CD4-positive, alpha-beta T cell treated with Interleukin-15 for 4 hours (primary cell): ENCODE data around the gene TCEA3.
A peak's percentile ranks its signal among the peaks of the same experiment; 100 is the strongest.

Experiments used
- DNase-seq: peaks from one replicate; pipeline ENCODE4 v3.0.0-alpha.2; 2020; ENCODE audit warnings: low spot score

TCEA3 gene

GRCh38 chr1:23446661-23447310 is 22.2 kb upstream of the TCEA3 start:
- no peak for DNase-seq

- no peak for DNase-seq
These were observed 20.2 kb upstream of the TCEA3 start for GRCh38 chr1:23444596-23445390.

DNA sequence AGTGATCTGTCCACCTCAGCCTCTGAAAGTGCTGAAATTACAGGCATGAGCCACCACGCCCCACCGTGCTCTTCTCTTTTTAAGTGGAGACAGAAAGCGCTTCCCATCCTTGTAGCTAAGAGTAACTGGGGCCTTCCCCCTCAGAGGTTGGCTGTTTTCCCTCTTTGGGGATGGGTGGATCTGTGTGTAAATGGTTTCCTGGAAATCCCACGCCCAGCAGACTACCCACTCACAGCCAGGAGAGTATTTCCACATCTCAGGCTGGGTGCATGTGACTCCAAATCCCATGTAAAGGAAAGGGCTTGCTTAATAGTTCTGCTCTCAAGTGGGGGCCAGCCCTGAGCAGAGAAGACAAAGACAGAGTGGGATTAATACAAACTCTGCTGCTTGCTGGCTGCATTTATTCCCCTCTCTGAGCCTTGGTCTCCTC is 19.6 kb upstream of the TCEA3 start:
- DNase-seq = no peak

DNA sequence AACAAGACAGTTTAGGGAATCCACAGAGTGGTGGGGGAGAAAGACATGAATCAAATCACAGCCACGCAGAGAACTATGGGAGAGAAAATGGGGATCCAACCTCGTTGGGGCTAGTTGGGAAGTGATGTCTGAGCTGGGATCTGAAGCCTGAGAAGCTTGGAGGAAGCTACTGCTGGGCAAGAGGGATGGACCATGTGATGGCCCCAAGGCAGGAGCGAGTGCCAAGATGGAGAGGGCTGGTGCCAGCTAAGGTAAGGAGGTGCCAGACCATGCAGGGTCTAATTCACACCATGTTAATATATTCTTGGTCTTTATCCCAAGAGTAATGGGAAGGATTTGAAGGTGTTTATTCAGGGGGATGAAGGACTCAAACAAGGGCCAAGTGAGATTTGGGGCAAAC is 18.2 kb upstream of the TCEA3 start:
- no peak for DNase-seq

- no peak for DNase-seq
These were observed 17.0 kb upstream of the TCEA3 start for GRCh38 chr1:23441446-23442148.

GRCh38 chr1:23438545-23438944 is 14.0 kb upstream of the TCEA3 start:
- no peak for DNase-seq

GRCh38 chr1:23437355-23437664 is 12.8 kb upstream of the TCEA3 start:
- DNase-seq = no peak

DNA sequence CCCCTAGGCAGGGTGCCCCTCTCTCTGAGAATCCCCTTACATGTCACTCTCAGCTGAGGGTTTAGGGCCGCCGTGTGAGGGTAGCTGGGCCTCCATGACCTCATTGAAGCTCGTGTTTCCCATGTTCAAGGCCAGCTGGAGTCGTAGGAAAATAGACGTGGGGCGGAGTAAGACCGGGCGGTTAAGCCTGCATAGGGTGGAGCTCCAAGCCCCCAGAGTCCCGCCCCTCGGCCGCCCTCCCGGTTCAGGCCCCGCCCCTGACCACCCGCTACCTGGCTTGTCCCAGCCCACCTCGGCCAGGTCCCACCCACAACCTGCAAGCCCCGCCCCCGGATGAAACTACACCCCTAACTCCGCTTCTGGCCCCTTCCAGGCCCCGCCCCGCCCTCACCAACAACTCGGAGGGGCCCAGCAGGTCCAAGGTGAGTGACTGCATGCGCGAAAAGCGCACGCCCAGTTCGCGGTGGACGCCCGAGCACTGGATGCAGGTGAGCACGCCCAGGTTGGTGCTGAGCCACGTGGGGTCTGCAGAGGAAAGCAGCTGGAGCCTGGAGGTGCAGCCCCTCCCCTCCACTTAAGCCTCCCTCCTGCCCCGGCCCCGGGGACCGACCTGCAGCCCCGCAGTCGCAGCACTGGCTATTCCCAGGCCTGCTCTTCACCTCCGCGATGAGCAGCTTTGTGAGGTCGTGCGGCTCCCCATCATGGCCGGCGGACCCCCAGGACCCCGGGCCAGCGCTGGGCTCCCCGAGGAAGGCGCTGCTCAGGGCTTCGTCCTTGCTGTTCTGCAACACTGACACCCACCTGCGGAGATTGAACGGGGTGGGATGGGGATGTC is 12.2 kb upstream of the TCEA3 start:
- DNase-seq = peak; percentile 34

- DNase-seq = no peak
These were observed 9.8 kb upstream of the TCEA3 start for GRCh38 chr1:23434260-23434775.

- no peak for DNase-seq
These were observed 8.6 kb upstream of the TCEA3 start for GRCh38 chr1:23433122-23433521.

DNA sequence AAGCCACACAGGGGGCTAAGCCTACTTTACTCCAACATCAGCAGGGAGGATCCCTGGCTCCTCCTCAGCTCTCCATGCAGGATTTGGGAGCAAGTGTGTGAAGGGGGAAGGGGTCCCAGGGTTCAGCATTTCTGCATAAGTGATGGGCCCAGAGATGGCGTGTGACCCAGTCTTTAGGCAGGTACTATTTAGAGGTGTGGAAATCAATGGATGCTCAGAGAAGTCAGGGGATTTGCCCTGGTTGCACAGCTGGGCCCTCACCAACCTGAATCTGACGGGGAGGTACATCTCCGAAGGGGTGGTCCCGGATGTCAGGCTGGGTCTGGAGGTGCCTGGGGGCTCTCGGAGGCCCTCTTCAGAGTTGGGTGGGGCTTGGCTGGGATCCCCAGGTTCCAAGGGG is 6.9 kb upstream of the TCEA3 start:
- no peak for DNase-seq

DNA sequence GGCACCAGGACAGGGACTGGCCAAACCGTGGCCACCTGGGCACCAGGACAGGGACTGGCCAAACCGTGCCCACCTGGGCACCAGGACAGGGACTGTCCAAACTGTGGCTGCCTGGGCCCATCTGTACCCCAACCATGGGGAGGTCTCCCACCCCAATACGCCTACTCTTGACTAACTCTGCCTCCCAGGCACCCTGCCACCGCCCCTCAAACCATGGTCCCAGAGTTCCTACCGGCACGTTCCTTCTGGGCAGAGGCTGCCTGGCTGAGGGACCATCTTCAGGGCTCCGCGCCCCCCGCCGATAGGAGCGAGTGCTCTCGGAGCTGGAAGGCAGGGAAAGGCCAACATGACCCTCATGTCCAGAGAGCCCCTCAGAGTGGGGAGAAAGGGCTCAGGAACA is 6.3 kb upstream of the TCEA3 start:
- no peak for DNase-seq

DNA sequence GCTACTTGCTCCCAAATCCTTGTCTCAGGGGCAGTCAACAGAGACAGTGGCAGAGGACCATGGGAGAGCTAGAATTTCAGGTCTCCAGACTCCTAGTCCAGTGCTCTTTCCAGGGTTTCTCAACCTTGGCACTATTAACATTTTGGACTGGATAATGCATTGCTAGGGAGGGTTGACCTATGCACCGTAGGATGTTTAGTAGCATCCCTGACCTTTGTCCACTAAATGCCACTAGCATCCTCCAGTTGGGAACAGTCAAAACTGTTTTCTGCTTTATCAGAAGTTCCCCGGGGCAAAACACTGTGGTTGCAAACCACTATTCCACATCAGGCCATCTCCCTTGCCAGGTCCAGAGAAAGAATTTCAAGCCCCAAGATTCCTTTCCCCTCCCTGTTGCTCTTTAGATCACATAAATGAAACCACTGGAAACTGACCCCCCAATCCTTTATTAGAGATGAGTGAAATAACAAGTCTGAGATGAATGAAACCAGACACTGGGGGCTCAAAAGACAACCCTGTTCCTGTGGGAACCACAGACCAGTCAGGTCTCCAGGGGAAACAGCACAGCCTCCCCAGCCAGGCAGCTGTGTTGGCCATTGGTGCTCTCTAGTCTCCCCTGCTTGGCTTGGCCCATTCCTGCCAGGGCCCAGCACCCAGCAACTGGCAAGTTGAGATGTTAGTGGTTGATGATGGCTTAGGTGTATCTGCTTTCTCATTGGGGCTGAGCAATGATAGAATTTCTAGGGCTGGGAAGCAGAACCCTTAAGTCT is 3.8 kb upstream of the TCEA3 start:
- no peak for DNase-seq

DNA sequence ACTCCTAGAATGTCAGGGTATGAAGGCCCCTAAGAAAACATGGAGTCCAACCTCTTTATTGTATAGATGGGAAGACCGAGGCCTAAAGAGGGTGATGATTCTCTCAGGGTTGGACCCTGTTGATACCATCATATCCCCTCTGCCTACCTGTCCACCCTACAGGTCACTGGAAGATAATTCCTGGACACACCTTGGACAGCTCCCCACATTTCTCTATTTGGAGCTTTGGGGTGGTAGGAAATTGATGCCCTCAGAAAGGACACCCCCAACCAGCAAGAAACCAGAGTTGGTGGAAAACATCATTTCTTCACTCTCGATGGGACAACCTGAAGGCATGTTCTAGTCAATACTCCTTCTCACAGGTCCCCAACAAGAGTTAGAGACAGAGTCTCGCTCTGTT is 3.0 kb upstream of the TCEA3 start:
- DNase-seq = no peak

- no peak for DNase-seq
These were observed 2.3 kb upstream of the TCEA3 start for GRCh38 chr1:23426828-23427227.

GRCh38 chr1:23425193-23425494 is 596 bp upstream of the TCEA3 start:
- no peak for DNase-seq

DNA sequence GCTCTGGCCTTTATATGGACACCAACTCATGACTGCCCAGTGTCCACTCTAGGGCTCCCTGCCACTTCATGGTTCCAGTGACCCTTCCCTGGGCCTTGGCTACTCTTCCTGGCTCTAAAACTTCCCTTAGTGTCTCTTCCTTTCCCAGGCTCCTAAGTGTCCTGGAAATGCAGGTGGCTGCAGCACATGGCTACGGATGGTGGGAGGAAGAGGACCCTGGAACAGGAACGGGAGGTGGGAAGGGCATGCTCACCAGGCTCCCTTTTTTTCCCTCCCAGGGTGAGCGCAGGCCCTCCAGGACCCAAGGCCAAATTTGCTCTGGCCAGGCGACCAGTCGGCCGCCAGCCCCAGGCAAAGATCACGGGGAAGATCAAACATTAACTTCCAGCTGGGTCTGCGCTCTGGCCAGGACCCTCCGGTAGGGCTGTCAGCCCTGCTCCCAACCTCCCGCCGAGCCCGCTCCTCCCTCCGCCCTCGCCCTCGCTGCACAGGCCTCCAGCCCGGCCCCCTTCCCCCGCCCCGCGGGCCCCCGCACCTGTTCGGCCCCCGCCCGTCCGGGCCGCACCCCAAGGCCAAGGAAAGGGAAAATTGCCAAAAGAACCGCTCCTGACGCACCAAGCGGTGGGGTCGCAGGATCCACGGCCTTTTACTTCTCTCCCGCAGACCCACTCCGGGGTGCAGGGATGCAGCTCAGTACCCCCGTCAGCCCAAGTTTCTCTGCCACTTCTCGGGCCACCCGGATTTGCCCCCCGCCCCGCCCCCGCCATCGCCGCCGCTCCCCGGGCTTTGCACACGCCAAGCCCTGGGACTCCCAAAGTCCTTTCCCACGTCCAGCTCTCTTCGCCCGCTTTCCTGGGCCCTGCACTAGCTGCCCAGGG is 894 bp downstream of the TCEA3 start:
- no peak for DNase-seq

GRCh38 chr1:23422941-23423340 is 1.6 kb downstream of the TCEA3 start:
- DNase-seq = no peak

DNA sequence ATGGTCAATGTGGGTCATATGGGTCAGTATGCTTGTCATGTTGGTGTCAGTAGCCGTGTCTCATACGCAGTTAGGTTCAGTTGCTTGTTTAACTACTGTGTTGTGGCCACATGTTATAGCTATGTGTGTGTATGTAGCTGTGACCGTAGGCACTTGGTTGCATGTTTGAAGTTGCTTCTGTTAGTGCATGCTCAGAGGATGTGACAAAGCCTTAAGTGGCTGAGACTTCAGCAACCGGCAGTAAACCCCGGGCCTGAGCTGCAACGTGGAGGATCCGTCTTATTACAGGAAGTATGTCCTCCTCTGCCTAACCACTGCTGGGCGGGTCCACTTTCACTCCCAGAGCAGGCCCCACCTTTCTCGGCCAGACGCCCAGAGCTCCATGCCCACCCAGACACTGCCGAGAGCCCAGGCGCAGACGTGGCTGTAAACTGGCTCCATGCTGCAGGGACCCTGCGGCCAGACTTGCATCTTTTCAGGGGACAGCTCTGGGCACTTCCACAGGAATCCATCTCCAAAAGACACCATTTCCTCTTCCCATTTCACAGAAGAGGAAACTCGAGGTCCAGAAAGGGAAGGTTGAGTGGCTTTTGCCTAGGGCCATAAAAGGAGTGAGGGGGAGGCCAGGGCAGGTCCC is 2.2 kb downstream of the TCEA3 start:
- peak; percentile 47 for DNase-seq

- no peak for DNase-seq
These were observed 2.8 kb downstream of the TCEA3 start for GRCh38 chr1:23421753-23422240.
